CD14-positive monocyte (primary cell): ENCODE results near the gene CA5A. TPM values are rescaled to one million over a fixed set of nuclear protein-coding genes. Genes with fewer than 3 reads are reported as not detected.

ENCODE experiments used
- DNase-seq, 3 donors: peaks; one replicate each; pipeline ENCODE4 v3.0.0-alpha.2; 2011 to 2022
- H2AFZ ChIP-seq: 2 replicates; pipeline ENCODE4 v1.6.0; 2012; ENCODE audit warnings: mild to moderate bottlenecking, low read depth, low read length, inconsistent platforms; ENCODE audit not compliant: insufficient read depth, poor library complexity, severe bottlenecking
- H3K27ac ChIP-seq, 2 donors: 1 replicate in 1 of 2; 2 replicates in 1 of 2; pipeline ENCODE4 v1.5.1; 2012 to 2013; ENCODE audit warnings: low read length in 2 of 2, control low read depth in 1 of 2, inconsistent platforms in 1 of 2, low read depth in 1 of 2, mild to moderate bottlenecking in 1 of 2
- H3K27me3 ChIP-seq, 2 donors: one replicate each; pipeline versions ENCODE4 v1.6.0 to v1.6.1; 2011 to 2013; ENCODE audit warnings: low read length in 2 of 2; ENCODE audit not compliant: control insufficient read depth in 2 of 2, insufficient read depth in 2 of 2
- H3K36me3 ChIP-seq, 2 donors: replicated peaks in 1 of 2; 1 replicate in 1 of 2; 2 replicates in 1 of 2; pipeline versions ENCODE4 v1.5.1 to v1.6.1; 2012 to 2013; ENCODE audit warnings: low read length in 2 of 2, control low read depth in 1 of 2, inconsistent platforms in 1 of 2, mild to moderate bottlenecking in 1 of 2; ENCODE audit not compliant: insufficient read depth in 2 of 2, control insufficient read depth in 1 of 2
- H3K4me1 ChIP-seq, 2 donors: 1 replicate in 1 of 2; 2 replicates in 1 of 2; pipeline versions ENCODE4 v1.5.1 to v1.6.1; 2012 to 2013; ENCODE audit warnings: low read length in 2 of 2, control low read depth in 1 of 2, inconsistent platforms in 1 of 2, mild to moderate bottlenecking in 1 of 2, moderate library complexity in 1 of 2; ENCODE audit not compliant: insufficient read depth in 2 of 2, control insufficient read depth in 1 of 2
- H3K4me2 ChIP-seq: replicated peaks from 2 replicates; pipeline ENCODE3; 2012; ENCODE audit warnings: low read length, moderate library complexity, mild to moderate bottlenecking; ENCODE audit not compliant: poor library complexity, severe bottlenecking; ENCODE audit errors: extremely low read depth
- H3K4me3 ChIP-seq, 3 experiments: fragments of 200-600 bp in 1 of 3; sonication (generic) in 1 of 3; replicated peaks in 1 of 3; 1 replicate in 2 of 3; 2 replicates in 1 of 3; pipeline ENCODE4 v1.5.1; 2011 to 2013; ENCODE audit warnings: low read length in 3 of 3, mild to moderate bottlenecking in 3 of 3, control low read depth in 2 of 3, low read depth in 2 of 3, inconsistent platforms in 1 of 3, moderate library complexity in 1 of 3
- H3K79me2 ChIP-seq: 2 replicates; pipeline ENCODE4 v1.6.0; 2012; ENCODE audit warnings: mild to moderate bottlenecking, control low read depth, inconsistent platforms, low read length, moderate library complexity; ENCODE audit not compliant: insufficient read depth
- H3K9ac ChIP-seq: 2 replicates; pipeline ENCODE4 v1.6.0; 2017; ENCODE audit warnings: low read length, mild to moderate bottlenecking; ENCODE audit not compliant: insufficient read depth, poor library complexity, severe bottlenecking
- H3K9me3 ChIP-seq, 2 donors: replicated peaks in 1 of 2; 1 replicate in 1 of 2; 2 replicates in 1 of 2; pipeline versions ENCODE4 v1.5.1 to v1.6.1; 2012 to 2013; ENCODE audit warnings: low read length in 2 of 2, control low read depth in 1 of 2; ENCODE audit not compliant: control insufficient read depth in 1 of 2, insufficient read depth in 1 of 2
- H4K20me1 ChIP-seq: 2 replicates; pipeline ENCODE4 v1.6.0; 2012; ENCODE audit warnings: mild to moderate bottlenecking, low read length, control low read depth, moderate library complexity; ENCODE audit not compliant: insufficient read depth
- H3K27ac Mint-ChIP-seq, 7 donors: one replicate each; pipeline ENCODE4 v1.8.0; 2020; ENCODE audit warnings: mild to moderate bottlenecking in 7 of 7, mixed read lengths in 7 of 7, moderate library complexity in 6 of 7, inconsistent platforms in 2 of 7
- H3K27me3 Mint-ChIP-seq, 3 donors: one replicate each; pipeline ENCODE4 v1.8.0; 2021 to 2022; ENCODE audit warnings: low read depth in 3 of 3, mild to moderate bottlenecking in 3 of 3, mixed read lengths in 3 of 3, moderate library complexity in 3 of 3, inconsistent platforms in 1 of 3
- H3K36me3 Mint-ChIP-seq, 2 donors: one replicate each; pipeline ENCODE4 v1.8.0; 2020; ENCODE audit warnings: mixed read lengths in 2 of 2, inconsistent platforms in 1 of 2, mild to moderate bottlenecking in 1 of 2
- H3K4me1 Mint-ChIP-seq: one replicate; pipeline ENCODE4 v1.8.0; 2020; ENCODE audit warnings: mild to moderate bottlenecking, mixed read lengths
- H3K4me3 Mint-ChIP-seq, 2 donors: one replicate each; pipeline ENCODE4 v1.8.0; 2020; ENCODE audit warnings: mild to moderate bottlenecking in 2 of 2, mixed read lengths in 2 of 2, moderate library complexity in 1 of 2
- H3K9me3 Mint-ChIP-seq, 7 donors: one replicate each; pipeline ENCODE4 v1.8.0; 2020 to 2022; ENCODE audit warnings: mixed read lengths in 7 of 7, mild to moderate bottlenecking in 6 of 7, moderate library complexity in 6 of 7, inconsistent platforms in 2 of 7
- CTCF ChIP-seq: fragments of 200-600 bp; IDR thresholded peaks from one replicate; pipeline ENCODE4 v1.8.0; 2022; ENCODE audit warnings: antibody characterized with exemption, mild to moderate bottlenecking
- WGBS: methylation state at CpG from one replicate; pipeline ENCODE4 v1.1.5; 2013; ENCODE audit warnings: missing lambda C conversion rate; ENCODE audit not compliant: insufficient coverage; 5-methylcytosine and 5-hydroxymethylcytosine counted together
- intact Hi-C, 2 donors: fragments of 100-400 bp; cut with micrococcal nuclease; formaldehyde crosslinking; loops; one replicate each; pipeline versions ENCODE4 v1.15.0 to v1.15.1; 2023
- polyA plus RNA-seq, 3 donors: library from polyadenylated mRNA; depleted of rRNA in 1 of 3; unstranded in 2 of 3; stranded (reverse) in 1 of 3; fragments of 300-500 nt in 2 of 3; fragments of >200 nt in 1 of 3; fragmentation: Illumina TruSeq in 2 of 3; gene quantifications; 1 replicate in 2 of 3; 2 replicates in 1 of 3; pipeline ENCODE4 v1.2.3, GENCODE V29; 2012 to 2021

Gene CA5A
- polyA plus RNA-seq, 3 donors, result not detected

- peaks cover 71% of the 10 kb centered on the region for H3K4me1 Mint-ChIP-seq
- peak overlapping the region; percentile 89 for H3K4me2 ChIP-seq
- no peaks in the 10 kb centered on the region for H3K27me3 ChIP-seq
- H3K27ac ChIP-seq, result peak overlapping the region; percentile 97 to 99
- peak overlapping the region in 2 of 3 experiments; percentile 8 to 94 for H3K4me3 ChIP-seq
- no peaks in the 10 kb centered on the region for H3K9me3 ChIP-seq
- TF ChIP-seq CTCF, result no peak
- H4K20me1 ChIP-seq, result no peaks in the 10 kb centered on the region
- WGBS, result 10% methylated on average over 10 of the region's 14 CpGs
- peaks cover 0 to 7% of the 10 kb centered on the region in 2 donors for H3K36me3 ChIP-seq
- H3K27ac Mint-ChIP-seq, result peak overlapping the region; percentile 96 to 100 (median 97)
- peaks cover 64% of the 10 kb centered on the region for H3K79me2 ChIP-seq
- peaks cover 29 to 31% of the 10 kb centered on the region in 2 donors for H3K36me3 Mint-ChIP-seq
- peak overlapping the region; percentile 90 for H3K9ac ChIP-seq
- intact Hi-C loops, result loop anchor here (5.0 to 10.0 kb wide), 2 partner anchors 33 to 750 kb away; partner anchors contain the start of genes CTU2 (in 1 of the 2) and RNF166 (in 1 of the 2)
- peak overlapping the region; percentile 81 to 84 for H3K4me3 Mint-ChIP-seq
- DNase-seq, result peak; percentile 89 to 93 (median 89)
- H3K9me3 Mint-ChIP-seq, result peaks cover 0 to 2% (median 0%) of the 10 kb centered on the region in 7 donors
- H3K27me3 Mint-ChIP-seq, result peaks cover 0 to 5% (median 0%) of the 10 kb centered on the region in 3 donors
- H2AFZ ChIP-seq, result no peak overlapping the region
- H3K4me1 ChIP-seq, result peaks cover 70 to 88% of the 10 kb centered on the region in 2 donors
Measured at GRCh38 chr16:87954361-87954760, 18.0 kb upstream of the CA5A start.

- Histone ChIP-seq H3K9me3 (no peaks in the 10 kb centered on the region), H2AFZ (no peak overlapping the region), H4K20me1 (no peaks in the 10 kb centered on the region), H3K79me2 (peaks cover 56% of the 10 kb centered on the region), H3K4me3 (peak overlapping the region; percentile 5 to 94 (median 11)), H3K27me3 (no peaks in the 10 kb centered on the region), H3K4me2 (peak overlapping the region; percentile 89), H3K27ac (peak overlapping the region; percentile 97 to 99), H3K9ac (peak overlapping the region; percentile 90), H3K36me3 (peaks cover 0 to 7% of the 10 kb centered on the region in 2 donors), H3K4me1 (peaks cover 75 to 88% of the 10 kb centered on the region in 2 donors)
- peak; percentile 79 to 92 (median 86) for DNase-seq
- intact Hi-C loops, result loop anchor here (5.0 to 10.0 kb wide), 2 partner anchors 34 to 751 kb away; partner anchors contain the start of genes CTU2 (in 1 of the 2) and RNF166 (in 1 of the 2)
- H3K4me1 Mint-ChIP-seq, result peaks cover 71% of the 10 kb centered on the region
- peaks cover 24 to 28% of the 10 kb centered on the region in 2 donors for H3K36me3 Mint-ChIP-seq
- H3K27ac Mint-ChIP-seq, result peak overlapping the region; percentile 96 to 100 (median 97)
- 40% methylated on average over 7 of the region's 15 CpGs for WGBS
- peaks cover 0 to 2% (median 0%) of the 10 kb centered on the region in 7 donors for H3K9me3 Mint-ChIP-seq
- H3K27me3 Mint-ChIP-seq, result peaks cover 0 to 4% (median 0%) of the 10 kb centered on the region in 3 donors
- peak overlapping the region; percentile 81 to 84 for H3K4me3 Mint-ChIP-seq
- no peak for TF ChIP-seq CTCF
Measured at GRCh38 chr16:87953308-87954215, 17.2 kb upstream of the CA5A start.
